Kidney (tissue), 14 donors: ENCODE data around the gene HAT1. TPM values are rescaled to one million over a fixed set of nuclear protein-coding genes. Genes with fewer than 3 reads are reported as not detected.

Experiments used
- DNase-seq, 5 donors: peaks; one replicate each; pipeline ENCODE4 v3.0.0-alpha.2; 2013 to 2020
- FAIRE-seq: peaks from 2 replicates; lab custom pipeline; 2012; peaks lifted over from hg19 to GRCh38; lab: Jason Lieb, UNC
- H3K27ac ChIP-seq, 2 donors: one replicate each; pipeline ENCODE4 v1.7.0; 2013; ENCODE audit warnings: low read depth in 2 of 2, low read length in 2 of 2, inconsistent platforms in 1 of 2
- H3K27me3 ChIP-seq: one replicate; pipeline ENCODE4 v1.7.1; 2013; ENCODE audit warnings: low read length, inconsistent platforms; ENCODE audit not compliant: control insufficient read depth, insufficient read depth
- H3K36me3 ChIP-seq, 3 donors: one replicate each; pipeline versions ENCODE4 v1.7.0 to v1.7.1; 2013; ENCODE audit warnings: low read length in 3 of 3, control low read depth in 1 of 3, inconsistent platforms in 1 of 3; ENCODE audit not compliant: insufficient read depth in 3 of 3, control insufficient read depth in 2 of 3
- H3K4me1 ChIP-seq, 3 donors: one replicate each; pipeline versions ENCODE4 v1.7.0 to v1.7.1; 2013; ENCODE audit warnings: low read length in 3 of 3, inconsistent platforms in 1 of 3, low read depth in 1 of 3; ENCODE audit not compliant: control insufficient read depth in 2 of 3, insufficient read depth in 2 of 3
- H3K4me3 ChIP-seq, 3 donors: one replicate each; pipeline versions ENCODE4 v1.7.0 to v1.8.1; 2013; ENCODE audit warnings: low read length in 3 of 3, control low read depth in 1 of 3, inconsistent platforms in 1 of 3
- H3K9ac ChIP-seq, 3 donors: one replicate each; pipeline versions ENCODE4 v1.7.0 to v1.7.1; 2013; ENCODE audit warnings: low read length in 3 of 3, control low read depth in 1 of 3, inconsistent platforms in 1 of 3
- H3K9me3 ChIP-seq, 3 donors: one replicate each; pipeline versions ENCODE4 v1.7.0 to v1.7.1; 2013; ENCODE audit warnings: low read length in 3 of 3, control low read depth in 1 of 3, inconsistent platforms in 1 of 3; ENCODE audit not compliant: control insufficient read depth in 2 of 3, insufficient read depth in 1 of 3
- CTCF ChIP-seq: IDR thresholded peaks from 3 replicates; pipeline ENCODE4 v1.5.1; 2012; ENCODE audit warnings: mild to moderate bottlenecking, moderate library complexity, borderline replicate concordance; ENCODE audit not compliant: insufficient read depth; ENCODE audit errors: extremely low read depth
- intact Hi-C: fragments of 100-400 bp; cut with DNase I; formaldehyde crosslinking; loops from one replicate; pipeline ENCODE4 v1.11.1; 2022
- polyA plus RNA-seq: library from polyadenylated mRNA; stranded (reverse); fragments of 350-450 nt; fragmentation: Illumina TruSeq; extraction: RNeasy Lipid Tissue Mini Kit (QIAGEN cat#74804); gene quantifications from one replicate; pipeline ENCODE4 v1.2.3, GENCODE V29; 2014; ENCODE audit warnings: low read depth, low replicate concordance; ENCODE audit not compliant: insufficient read depth
- total RNA-seq: library from RNA; stranded (reverse); fragmentation: NEBNext Ultra II Directional; extraction: Animal tissue kit (Norgen Biotek cat#: 25700); gene quantifications from one replicate; pipeline ENCODE4 v1.2.1, GENCODE V29; 2021
- donor health status: control.
- donor health status: control.
- donor health status: control.
- donor health status: control.
- donor health status: control.
- donor health status: DM: yes; HTN: yes; CAD: no.
- donor health status: Normal renal cell carcinoma (clear cell type).

HAT1 gene
- total and polyA plus RNA-seq, 2 donors from 2014 or later, result 35.2 to 35.8 TPM

GRCh38 chr2:171939743-171940071 is 17.4 kb downstream of the HAT1 start:
- Histone ChIP-seq H3K9me3 (no peaks in the 10 kb centered on the region), H3K9ac (no peak overlapping the region), H3K27me3 (no peaks in the 10 kb centered on the region), H3K4me3 (no peak overlapping the region), H3K36me3 (peaks cover 0 to 4% (median 0%) of the 10 kb centered on the region in 3 donors), H3K27ac (no peak overlapping the region), H3K4me1 (no peaks in the 10 kb centered on the region)
- no peak for TF ChIP-seq CTCF
- intact Hi-C loops, result no loop called here
- no peak for DNase-seq
- FAIRE-seq, result no peak

- Histone ChIP-seq H3K36me3 (peaks cover 0 to 4% (median 0%) of the 10 kb centered on the region in 3 donors), H3K9ac (no peak overlapping the region), H3K4me1 (no peaks in the 10 kb centered on the region), H3K27me3 (no peaks in the 10 kb centered on the region), H3K4me3 (no peak overlapping the region), H3K9me3 (no peaks in the 10 kb centered on the region), H3K27ac (no peak overlapping the region)
- intact Hi-C loops, result no loop called here
- FAIRE-seq (no peak), DNase-seq (no peak)
- TF ChIP-seq CTCF, result no peak
Measured at GRCh38 chr2:171941316-171941699, 19.0 kb downstream of the HAT1 start.

- no peak overlapping the region for H3K27ac ChIP-seq
- DNase-seq (no peak), FAIRE-seq (no peak)
- no peak for TF ChIP-seq CTCF
- intact Hi-C loops, result no loop called here
- peaks cover 0 to 4% (median 0%) of the 10 kb centered on the region in 3 donors for H3K36me3 ChIP-seq
- H3K4me1 ChIP-seq, result no peaks in the 10 kb centered on the region
- H3K4me3 ChIP-seq, result no peak overlapping the region
- H3K9ac ChIP-seq, result no peak overlapping the region
- H3K9me3 ChIP-seq, result no peaks in the 10 kb centered on the region
- H3K27me3 ChIP-seq, result no peaks in the 10 kb centered on the region
Measured at GRCh38 chr2:171943869-171944268, 21.6 kb downstream of the HAT1 start.

- no peaks in the 10 kb centered on the region for H3K36me3 ChIP-seq
- no peak for DNase-seq
- H3K27me3 ChIP-seq, result no peaks in the 10 kb centered on the region
- H3K9ac ChIP-seq, result no peak overlapping the region
- H3K27ac ChIP-seq, result no peak overlapping the region
- no peaks in the 10 kb centered on the region for H3K4me1 ChIP-seq
- H3K9me3 ChIP-seq, result no peaks in the 10 kb centered on the region
- H3K4me3 ChIP-seq, result no peak overlapping the region
- intact Hi-C loops, result no loop called here
- no peak for FAIRE-seq
- TF ChIP-seq CTCF, result no peak
Measured at GRCh38 chr2:171952276-171952675, 30.0 kb downstream of the HAT1 start.
